ENCODE measurements around the gene TMEM100. TPM values are rescaled to one million over a fixed set of nuclear protein-coding genes. Genes with fewer than 3 reads are reported as not detected.

The TMEM100 gene
- total and polyA plus RNA-seq, 2 of the 8 experiments (the other 6 are each of a cell fraction or from before 2014, with no cell fraction given): 0.36 to 0.48 TPM

GRCh38 chr17:55772086-55772485 is 49.4 kb upstream of the TMEM100 start (continued):
- no peak for TF ChIP-seq CHD7 (IDR thresholded peaks at IDR 0.05; ENCODE audit: insufficient replicate concordance, low read length)
- TF ChIP-seq CTBP2 (IDR thresholded peaks at IDR 0.05; ENCODE audit: borderline replicate concordance, insufficient read depth, insufficient read length, low read length): no peak
- TF ChIP-seq RAD21 (IDR thresholded peaks at IDR 0.05 in 1 of 2, conservative IDR thresholded peaks at IDR 0.05 in 1 of 2; ENCODE audit: low read depth in 2 of 2, low read length in 2 of 2): peak in 1 of 2 experiments; percentile 13; a peak in 1 of 4 replicates
- peak in 2 of 3 experiments; percentile 20 to 24; a peak in 2 of 4 replicates for TF ChIP-seq CTCF (IDR thresholded peaks at IDR 0.05; ENCODE audit: control extremely low read depth in 1 of 3, insufficient read depth in 1 of 3, low read depth in 1 of 3, low read length in 3 of 3)
- TF ChIP-seq CHD1 (IDR thresholded peaks at IDR 0.05; ENCODE audit: low read depth, low read length): no peak
- TF ChIP-seq BCL11A (IDR thresholded peaks at IDR 0.05; ENCODE audit: low read depth in 2 of 2, low read length in 2 of 2): no peak

Data from H1 (cell line).